Stimulated activated naive CD4-positive, alpha-beta T cell treated with Interleukin-2 at 50 U/mL for 16 hours (primary cell): ENCODE data around the gene POLD4.

Source experiments
- DNase-seq: peaks from one replicate; lab custom pipeline; 2025; lab: John Stamatoyannopoulos, UW

The POLD4 gene

DNA sequence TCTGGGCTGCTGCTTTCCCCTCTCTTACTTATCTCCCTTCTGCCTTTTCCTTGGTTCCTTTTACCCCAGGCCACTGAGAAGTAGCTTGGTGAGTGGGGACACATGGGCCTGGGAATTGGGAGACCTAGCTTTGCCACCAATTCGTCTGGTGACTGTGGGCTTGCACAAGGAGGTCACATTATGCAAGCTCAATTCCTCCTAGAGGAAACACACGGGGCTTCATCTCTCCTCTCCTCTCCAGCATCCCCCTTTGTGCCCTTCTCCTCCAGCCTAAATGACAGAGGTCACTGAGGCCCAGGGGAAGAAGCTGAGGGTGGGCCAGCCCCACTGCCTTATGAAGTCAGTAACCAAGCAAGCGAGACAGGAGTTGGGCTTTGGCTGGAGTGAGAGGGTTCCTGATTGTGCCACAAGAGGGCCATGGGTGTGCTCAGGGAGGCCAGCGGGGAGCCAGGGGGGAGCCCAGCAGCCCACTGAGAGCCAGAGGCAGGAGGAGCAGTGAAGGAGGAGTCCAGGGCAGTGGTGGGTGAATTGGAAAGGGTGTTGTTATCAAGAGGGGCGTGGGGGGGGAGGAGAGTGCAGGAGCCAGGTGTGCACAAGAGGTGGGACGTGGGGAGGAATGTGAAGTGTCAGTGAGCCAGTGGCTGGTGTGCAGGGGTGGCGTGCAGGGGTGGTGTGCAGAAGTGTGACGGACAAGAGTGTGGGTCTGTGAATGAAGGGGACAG is 18.0 kb upstream of the POLD4 start:
- peak; percentile 32 for DNase-seq

DNA sequence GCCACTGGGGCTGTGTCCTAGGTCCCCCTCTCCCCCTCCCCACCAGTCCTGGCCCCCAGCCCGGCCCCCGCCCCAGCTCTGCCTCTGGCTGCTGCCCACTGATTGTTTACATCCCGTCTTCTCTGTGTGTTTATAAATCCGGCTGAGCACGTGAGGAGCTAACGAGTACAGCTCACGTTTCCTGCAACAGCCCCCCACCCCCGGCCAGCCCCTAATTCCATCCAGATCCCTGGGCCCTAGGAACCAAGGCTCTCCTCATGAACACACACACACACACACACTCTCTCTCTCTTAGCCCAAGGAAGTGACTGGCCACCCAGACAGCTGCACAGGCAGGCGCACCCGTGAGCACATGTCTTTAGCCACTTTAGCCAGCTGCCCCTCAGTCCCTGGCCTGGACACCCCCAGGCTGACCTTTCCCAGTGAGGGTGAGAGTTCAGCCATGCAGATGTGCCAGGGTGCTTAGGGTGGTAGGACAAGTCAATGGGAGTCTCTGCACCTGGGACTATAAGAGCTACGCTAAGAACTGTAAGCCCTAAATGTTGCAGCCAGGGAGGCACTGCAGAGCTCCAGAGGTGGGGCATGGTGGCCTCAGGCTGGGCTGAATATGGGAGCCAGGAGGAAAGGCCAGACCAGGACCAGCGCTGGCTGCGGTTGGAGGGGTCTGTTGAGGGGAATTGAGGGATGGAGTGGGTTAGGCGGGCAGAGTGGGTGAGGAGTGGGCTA is 17.2 kb upstream of the POLD4 start:
- no peak for DNase-seq

DNA sequence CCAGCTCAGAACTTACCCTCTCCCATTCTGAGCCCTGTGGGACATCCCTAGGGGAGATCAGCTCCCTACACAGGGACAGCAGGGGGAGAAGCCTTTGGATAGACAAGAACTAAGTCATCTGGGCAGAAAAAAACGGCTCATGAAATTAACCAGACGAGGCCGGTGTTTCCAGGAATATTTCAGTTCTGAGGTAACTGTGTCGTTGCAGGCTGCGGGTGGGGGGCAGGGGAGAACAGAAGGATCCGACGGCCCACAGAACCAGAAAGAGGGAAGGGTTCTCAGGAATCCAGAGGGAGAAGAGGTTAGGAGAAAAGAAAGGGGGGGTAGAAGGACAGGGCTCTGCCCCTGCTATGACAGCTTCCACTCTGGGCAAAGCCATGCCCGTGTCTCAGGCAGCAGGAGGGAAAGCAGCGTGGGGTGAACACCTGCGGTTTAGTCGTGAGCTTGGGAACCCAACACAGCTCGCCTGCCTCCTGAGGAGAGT is 16.5 kb upstream of the POLD4 start:
- DNase-seq, result no peak

DNA sequence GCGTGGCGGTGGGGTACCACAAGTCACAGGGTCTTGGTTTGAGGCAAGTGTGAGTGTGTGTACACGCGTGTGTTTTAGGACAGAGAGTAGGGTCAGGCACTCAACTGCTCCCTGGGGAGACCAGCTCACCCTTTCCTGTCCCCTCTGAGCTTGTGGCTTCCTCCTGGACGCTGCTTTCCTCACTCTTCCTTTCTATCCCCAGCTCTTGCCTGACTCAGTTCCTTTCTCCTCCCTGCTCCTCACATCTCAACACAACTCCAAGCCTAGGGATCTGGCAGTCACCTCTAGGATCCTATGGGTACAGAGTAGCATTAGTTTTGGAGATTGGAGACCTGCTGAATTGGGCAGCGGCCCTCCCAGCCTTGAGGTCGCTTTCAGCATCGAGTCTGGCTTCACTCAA is 15.9 kb upstream of the POLD4 start:
- no peak for DNase-seq

DNA sequence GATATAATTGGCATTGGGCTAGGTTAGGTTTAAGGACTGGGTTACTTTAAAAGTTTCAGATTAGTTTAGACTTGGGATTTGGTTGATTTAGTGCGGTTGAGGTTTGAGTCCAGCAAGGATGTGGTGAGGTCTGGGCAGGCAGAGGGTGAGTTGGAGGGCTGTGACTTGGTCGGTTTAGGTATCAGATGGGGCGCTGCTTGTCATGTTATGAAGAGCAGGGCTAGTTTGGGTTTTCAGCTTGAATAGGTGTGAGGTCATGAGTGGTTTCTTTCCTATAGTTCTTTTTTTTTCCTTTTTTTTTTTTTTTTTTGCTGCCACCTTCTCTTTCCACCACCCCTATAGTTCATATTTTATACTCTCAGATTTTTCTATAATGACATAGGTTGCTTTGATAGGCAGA is 15.3 kb upstream of the POLD4 start:
- peak; percentile 19 for DNase-seq

DNA sequence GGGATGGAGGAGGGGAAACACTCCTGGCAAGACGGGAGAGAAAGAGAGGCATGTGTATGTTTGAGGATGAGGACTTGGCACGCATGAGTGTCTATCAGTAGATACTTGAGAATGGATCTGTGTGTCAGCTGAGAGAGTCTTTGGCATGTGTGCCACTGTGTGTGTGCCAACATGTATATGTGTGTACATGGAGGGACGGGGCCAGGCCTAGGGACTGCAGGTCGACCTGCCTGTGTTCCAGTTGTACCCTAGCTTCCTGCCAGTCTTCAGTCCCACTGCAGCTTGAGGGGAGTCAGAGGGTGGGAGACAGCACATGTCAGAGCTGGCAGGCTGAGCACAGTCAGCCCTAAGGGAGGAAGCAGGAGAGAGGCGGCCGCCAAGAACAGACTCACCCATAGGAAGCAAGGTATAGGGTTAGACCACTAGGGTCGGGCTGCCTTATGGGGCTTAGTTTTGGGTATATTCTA is 14.4 kb upstream of the POLD4 start:
- DNase-seq, result no peak

DNA sequence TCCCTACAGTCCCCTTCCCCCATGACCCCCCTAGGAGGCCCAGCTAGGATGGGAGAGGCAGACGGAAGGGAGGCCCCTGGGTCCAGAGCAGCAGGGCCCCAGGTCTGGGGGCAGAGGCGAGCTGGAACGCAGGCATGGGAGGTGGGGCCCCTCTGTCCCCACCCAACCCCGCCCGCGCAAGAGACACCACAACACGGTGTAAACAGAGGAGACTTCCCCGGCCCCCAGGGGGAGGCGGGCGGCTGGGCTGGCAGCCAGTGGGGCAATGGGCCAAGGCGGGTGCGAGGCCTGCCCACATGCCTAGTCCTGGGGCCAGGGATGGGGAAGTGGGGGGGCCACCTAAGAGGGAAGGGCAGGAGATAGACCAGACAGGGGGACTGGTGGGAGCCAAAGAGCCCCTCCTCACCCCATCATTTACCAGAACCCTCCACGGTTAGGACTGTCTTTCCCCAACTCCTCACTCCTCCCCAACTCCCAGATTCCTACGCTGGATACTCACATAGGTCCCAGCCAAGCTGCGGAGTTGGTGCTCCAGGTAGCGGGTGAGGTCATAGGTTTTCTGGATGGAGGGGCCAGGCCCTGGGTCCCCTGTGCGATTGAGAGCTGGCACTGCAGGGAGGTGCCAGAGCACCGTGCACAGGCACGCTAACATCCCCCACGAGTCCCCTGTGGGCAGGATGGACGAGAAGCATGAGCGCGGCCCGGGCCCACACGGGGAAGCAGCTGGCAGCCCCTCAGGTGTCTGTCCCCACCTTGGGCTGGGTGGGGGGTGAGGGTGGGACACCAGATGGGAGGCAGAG is 13.8 kb upstream of the POLD4 start:
- no peak for DNase-seq

DNA sequence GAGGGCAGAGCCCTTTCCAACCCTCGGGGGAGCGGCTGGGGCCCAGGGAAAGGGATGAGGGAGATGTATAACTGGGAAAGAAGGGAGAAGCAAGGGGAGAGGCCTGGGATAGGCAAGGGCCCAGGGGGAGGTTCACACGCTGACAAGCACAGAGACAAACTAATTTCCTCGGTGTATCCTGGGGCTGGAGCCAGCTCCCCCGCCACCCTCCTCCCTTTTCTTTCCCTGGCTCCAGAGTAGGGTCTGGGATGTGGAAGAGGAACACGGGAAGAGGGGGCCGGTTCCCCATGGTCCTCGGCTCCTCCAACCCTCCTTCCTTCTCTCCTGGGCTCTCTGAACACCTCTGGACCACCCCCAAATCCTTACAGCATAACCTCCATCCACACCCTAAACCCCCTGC is 13.2 kb upstream of the POLD4 start:
- DNase-seq, result no peak

DNA sequence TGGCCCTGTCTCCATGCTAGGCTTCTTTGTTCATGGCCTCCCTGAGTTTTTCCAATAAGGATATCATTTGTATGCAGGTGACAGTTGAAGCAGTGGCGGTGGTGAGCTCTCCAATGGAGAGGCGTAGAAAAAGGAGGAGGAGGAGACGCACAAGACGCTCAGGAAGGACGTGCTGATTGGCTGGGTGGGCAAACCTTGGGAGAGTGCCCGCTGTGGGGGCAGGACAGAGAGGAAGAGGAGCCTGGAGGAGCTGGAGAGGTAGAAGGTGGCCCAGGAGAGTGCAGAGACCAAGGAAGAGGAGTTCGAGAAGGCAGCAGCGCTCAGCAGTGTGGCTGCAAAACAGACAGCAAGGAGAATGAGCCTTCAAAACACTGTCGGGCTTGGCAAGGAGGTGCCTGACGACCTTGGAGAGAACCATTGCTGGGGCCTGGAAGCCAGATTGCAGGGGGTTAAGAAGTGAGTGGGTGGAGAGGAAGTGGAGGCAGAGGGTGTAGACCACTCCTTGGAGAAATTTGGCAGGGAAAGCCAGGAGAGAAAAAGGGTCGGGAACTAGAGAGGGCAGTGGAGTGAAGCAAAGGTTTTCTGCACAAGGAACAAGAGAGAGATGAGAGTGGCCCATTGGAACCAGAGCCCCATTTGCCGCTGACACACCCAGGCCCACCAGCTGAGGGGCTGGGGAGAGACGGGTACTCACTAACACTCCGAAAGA is 12.5 kb upstream of the POLD4 start:
- DNase-seq, result no peak

DNA sequence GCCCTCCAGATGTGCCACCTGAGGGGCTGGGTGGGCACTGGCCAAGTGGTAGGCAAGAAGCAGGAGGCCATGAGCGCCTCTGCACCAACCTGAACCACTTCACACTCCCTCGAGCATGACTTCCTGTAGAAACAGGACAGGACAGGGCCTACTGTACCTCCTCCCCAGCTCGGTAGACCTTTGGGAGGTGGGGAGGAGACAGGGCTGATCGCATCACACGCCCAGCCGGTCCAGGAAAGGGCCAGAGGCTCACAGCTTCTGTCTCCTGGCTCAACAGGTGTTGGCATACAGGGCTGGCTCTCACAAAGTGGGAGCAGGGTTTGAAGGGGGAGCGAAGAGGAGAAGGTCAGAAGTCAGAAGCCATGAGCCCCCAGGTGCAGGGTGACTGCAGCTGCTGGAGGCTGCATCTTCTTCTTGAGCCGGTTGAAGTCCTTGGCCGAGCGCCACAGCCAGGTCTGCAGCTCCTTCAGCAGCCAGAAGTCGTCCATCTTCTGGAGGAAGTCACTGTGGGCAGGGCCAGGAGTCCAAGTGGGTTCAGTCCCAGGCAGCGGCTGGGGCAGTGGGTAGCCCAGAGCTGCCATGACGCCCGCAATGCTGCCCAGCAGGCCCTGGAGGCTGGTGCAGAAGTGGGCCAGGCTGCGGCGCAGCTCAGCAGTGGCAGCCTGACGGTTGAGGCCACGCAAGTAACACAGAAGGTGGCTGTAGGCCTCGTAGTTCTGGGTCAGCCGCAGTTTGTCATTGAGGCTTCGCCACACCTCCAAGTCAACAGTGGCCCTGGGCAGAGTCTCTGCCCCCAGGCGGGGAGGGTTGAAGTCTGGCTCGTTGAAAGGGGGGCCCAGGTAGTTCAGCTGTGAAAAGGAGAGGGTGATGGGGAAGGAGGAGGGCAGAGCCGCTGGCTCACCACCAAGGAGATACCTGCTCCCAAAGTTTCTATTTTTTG is 11.7 kb upstream of the POLD4 start:
- no peak for DNase-seq

DNA sequence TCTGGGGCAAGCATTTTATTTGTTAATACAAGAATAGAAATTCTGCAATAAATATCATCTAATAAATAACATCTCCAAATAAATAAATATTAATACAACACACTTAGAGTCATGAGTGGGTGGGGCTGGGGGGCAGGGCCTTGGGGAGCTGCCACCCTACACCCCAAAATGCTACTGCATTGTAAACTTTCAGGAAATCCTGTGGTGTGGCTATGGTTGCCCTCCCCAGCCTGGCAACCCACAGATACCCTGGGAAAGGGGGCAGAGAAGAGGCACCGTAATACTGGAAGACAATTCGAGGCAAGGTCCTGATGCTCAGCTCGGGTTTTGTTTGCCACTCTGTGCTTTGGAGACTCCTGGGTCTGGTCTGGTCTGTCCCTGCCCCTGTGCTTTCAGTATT is 10.8 kb upstream of the POLD4 start:
- DNase-seq, result no peak

DNA sequence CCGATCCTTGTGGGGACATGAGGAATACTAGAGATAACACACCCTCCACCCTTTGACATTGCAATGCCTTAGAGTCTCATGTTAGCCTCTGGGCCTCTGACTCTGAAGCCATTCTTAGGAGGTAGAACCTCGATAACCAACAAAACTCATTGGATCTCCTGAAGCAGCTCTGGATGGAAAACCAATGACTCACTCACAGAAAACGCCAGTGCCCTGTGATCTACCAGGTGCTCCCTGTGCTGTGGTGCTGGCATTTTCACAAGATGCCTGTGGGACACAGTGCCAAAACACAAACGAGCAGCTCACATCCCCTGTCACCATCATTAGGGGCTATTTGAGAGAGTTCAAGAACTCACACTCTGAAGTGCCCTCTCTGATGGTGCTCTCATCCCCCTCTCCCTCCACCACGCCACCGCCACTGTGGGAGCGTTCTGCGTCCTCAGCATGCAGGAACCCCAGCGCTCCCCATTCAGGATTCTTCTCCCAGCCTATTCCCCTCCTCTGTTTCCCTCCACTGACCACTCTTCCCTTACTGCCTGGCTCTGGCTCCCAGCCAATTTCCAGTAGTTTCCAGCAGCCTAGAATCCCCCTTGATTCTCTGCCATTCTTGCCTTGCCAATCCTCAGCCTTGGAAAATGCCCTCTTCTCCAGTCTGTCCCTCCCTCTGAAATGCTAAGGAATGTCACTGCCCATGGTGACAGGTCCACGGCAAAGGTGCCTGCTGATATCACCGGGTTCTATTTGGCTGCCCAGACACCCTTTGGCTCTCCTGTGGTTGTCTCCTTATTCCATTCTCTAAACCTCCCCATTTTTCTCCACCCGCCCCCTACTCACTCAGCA is 4.7 kb upstream of the POLD4 start:
- no peak for DNase-seq

DNA sequence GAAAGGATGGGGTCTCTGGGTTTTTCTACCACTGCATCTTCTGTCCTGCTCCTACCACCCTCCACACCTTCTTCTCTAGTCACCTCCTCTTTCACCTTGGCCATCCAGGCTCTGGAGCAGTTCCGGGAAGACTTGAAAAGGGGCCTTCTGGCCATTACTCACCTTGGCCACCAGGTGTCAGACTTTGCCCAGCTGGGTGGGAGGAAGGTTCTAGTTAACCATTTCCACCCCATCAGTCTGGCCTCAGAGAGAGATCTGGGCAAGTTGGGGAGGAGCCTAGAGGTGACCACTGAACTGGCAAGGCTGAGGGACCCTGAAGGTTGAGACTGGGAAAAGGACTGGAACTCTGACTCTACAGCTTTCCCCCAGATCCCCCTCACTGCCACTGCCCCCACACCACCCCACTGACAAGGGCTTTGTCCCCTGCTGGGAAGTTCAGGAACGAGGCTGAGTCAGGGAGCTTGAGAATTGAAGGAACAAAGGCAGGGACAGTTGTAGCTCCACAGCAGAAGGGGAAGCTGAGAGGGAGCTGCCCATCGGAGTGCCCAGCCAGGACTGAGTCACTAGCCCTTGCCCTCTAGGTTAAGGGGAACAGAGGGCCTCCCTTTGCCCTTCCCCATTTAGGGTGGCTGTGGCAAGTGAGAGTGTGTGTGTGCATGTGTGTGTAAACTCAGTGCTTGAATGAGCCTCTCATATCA is 3.7 kb upstream of the POLD4 start:
- DNase-seq, result peak; percentile 55

DNA sequence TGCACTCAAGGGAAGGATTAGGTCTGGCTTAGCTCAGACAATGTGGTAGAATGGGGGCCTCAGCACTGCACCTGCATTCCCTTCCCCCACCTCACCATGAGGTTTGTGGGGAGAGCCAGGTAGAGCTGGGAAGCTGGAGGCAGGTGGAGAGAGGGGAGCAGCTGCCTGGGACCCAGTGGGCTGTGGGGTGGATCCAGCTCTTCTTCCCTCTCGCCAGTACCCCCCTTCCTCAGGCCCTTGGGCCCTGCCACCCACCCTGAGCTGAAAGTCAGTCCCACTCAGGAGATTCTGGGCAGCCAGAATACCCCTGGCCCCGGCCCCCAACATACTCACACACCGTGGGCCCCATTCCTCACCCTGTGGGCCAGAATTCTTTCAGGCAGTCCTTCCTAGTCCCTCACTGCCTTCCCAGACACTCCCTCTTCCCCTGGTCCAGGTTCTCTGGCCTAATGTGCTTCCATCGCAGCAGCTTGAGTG is 3.1 kb upstream of the POLD4 start:
- no peak for DNase-seq

DNA sequence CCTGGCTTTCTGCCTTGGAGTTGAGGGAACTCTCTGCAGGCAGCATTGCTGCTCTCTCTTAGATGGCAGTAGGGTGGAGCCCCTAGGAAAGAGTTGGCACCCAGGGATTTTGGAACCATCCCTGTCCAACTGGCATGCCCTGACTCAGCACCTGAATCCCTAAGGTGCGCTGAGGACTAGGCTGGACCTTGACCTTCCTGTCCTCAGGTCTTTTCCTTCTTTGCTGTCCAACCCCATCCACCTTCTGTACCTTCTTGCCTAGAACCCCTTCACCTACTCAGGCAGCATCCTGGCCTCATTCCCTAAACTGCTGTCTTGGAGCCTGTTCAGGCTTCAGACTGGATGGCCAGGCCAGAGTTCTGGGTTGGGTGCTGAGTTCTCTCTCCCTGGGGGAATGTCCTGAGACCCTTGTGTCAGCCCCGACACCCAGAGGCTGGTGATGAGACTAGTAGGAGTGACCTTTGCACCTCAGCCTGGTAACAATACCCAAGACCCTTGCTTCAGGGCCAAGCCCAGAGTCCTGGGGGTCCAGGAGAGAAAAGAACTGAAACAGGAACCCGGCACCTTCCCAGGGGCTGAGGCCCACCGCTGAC is 2.5 kb upstream of the POLD4 start:
- no peak for DNase-seq

DNA sequence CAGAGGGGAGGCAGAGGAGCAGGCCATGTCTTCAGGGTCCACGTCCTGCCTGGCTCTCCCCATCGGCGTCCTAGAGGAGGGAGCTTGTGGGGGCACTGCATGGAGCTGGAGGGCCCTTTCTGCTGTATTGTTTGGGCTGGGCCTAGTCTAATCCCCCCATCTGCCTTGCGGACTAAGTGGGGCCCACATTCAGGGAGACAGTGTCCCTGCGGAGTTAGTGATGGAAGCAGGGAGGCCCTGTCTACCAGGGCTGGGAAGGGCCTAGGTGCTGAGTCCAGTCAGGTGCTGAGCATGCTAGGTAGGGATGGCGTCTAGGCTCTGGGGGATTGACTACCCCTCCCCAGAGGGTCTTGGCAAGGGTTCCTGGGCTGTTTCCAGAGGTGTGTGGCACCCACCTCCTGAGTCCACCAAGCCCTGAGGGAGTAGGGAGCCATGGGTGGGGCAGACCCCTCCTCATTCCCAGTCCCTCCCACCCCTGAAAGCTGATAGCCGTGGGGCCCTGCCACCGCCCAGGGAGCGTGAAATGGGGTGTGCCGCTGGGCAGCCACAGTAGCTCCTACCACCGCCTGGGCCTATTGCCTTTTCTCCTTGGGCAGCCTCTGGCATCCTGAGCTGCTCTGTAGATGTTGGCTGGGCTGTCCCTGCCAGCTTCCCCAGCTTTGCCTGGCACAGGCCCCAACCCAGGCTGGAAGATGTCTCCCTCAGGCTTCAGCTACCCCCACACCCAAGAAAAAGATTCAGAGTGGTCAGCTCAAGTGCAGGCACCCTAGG is 1.9 kb upstream of the POLD4 start:
- DNase-seq, result no peak

DNA sequence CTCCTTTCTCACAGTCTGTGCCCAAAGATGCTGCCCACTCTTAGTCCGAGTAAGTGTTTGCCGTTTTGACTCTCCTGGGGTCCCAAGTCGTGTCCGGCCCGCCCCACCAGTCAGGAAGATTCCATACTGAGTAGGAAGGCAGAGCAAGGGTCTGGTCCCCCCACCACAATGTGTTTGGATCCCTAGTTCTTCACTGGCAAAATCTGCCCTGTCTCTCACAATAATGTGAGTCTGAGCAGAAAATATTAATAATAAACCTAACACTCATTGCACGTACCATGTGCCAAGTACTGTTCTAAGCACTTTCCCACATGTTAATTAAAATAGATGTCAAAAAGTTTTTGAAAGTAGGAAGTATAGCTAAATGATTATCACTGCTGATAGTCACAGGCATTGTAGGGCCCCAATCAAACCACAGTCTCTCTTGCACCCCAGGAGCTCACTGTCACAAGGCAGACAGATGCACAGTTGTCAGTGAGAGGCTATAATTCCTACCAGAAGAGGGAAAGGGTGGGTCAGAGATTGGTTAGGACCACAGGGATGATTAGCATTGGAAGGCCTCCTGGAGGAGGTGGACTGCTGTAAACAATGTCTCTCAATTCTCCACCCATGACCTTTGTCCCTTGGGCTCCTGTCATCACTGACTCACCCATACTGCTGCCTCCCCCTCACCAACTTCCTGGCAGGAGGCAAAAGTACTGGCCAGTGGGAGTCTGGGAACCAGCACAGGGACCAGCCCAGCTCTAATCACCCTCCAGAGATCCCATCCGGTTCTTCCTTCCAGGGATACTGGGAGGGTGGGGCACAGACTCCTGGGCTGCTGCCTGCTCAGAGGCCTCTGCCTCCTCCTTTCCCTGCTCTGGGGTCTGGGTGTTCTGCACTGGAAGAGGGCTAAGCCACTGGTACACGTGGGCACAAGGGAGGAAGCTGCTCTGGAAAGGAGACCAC is 1.0 kb upstream of the POLD4 start:
- no peak for DNase-seq
